Adrenal gland (tissue), 5 donors: ENCODE data around the gene DNAH17.

Source experiments
- CTCF ChIP-seq, 6 experiments: fragments of 450-650 bp in 4 of 6; fragments of 200-600 bp in 2 of 6; sonication (generic) in 1 of 6; IDR thresholded peaks; 1 replicate in 5 of 6; 2 replicates in 1 of 6; pipeline versions ENCODE4 v1.5.1 to v1.8.0; 2016 to 2021; ENCODE audit warnings: antibody characterized with exemption in 6 of 6, mild to moderate bottlenecking in 2 of 6, moderate library complexity in 1 of 6
- POLR2A ChIP-seq, 2 donors: fragments of 450-650 bp; IDR thresholded peaks; one replicate each; pipeline ENCODE4 v1.6.1; 2017; ENCODE audit warnings: antibody characterized with exemption in 2 of 2, mild to moderate bottlenecking in 2 of 2, moderate library complexity in 1 of 2
- donor health status: DM: no; HTN: no; CAD: no.

- TF ChIP-seq CTCF (IDR thresholded peaks at IDR 0.05) (no peak), POLR2A (IDR thresholded peaks at IDR 0.05) (no peak)
Measured at GRCh38 chr17:78473951-78474613, 103.1 kb downstream of the DNAH17 start.
